NOMO-1 treated with DMSO at 0.1 percent for 48 hours (cell line): ENCODE data around the gene BLOC1S4.

Experiments used
- DNase-seq: peaks from one replicate; lab custom pipeline; 2025; ENCODE audit not compliant: unreplicated experiment; lab: John Stamatoyannopoulos, UW

Gene BLOC1S4

DNA sequence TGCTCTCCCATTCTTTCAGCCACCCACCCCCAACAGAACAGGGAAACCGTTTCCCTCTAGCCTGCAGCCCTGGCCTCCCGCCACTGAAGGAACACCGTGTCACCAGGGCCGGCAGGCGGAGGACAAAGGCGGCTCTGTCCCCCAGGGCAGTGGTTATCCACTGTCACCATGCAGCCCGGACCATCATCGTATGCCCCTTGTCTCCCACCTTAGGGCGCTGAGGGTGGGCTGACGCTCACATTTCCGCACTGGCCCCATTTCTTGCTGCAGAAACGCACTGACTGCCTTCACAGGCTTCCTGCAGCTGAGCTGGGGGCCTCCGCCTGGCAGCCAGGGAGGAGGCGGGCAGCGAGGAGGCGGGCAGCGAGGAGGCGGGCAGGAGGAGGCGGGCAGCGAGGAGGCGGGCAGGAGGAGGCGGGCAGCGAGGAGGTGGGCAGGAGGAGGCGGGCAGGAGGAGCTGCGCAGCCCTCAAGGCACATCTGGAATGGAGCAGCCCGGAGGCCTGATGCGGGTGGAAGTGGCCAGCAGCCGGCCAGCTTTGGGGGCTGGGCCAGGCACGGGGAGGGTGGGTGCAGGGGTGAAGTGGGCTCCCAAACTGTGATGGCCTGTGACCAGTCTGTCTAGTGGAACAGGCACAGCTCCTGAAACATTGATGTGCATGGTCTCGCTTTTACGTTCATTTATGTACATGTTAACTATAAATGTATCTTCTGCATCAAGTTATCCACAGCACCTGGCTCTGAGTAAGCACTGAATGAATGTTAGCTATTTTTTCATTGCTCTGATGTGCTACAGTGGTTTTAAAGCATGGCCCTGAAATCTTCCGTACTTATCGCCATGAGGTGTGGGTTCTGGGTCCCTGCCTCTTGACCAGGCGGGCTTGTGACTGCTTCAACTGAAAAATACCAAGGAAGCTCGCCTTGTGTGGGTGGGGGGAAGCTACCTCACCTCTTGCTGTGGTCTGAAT lies 46.0 kb downstream of the BLOC1S4 start:
- DNase-seq: peak; percentile 26

DNA sequence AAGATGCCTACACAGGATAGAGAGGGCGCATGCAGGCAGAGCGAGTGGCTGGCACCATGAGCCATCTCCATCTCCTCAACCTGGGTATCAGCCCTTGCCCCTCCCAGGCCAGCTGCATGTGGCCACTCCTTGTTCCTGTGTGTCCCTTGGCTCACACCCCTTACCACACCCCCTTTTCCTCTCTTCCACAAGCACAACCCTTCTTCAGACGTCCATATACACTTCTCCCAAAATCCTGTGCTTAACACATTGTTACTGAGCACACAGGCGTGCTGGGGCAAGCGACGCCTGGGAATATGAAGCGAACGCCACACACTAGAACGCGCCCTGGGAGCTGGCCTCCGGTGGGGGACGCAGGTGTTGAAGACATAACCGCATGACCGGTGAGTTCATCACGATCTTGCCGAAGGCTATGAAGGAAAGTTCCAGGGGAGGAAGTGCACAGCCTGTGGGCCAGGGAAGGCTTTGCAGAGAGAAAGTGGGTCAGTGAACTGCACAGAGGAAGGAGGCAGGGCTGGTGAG lies 47.4 kb downstream of the BLOC1S4 start:
- no peak for DNase-seq

DNA sequence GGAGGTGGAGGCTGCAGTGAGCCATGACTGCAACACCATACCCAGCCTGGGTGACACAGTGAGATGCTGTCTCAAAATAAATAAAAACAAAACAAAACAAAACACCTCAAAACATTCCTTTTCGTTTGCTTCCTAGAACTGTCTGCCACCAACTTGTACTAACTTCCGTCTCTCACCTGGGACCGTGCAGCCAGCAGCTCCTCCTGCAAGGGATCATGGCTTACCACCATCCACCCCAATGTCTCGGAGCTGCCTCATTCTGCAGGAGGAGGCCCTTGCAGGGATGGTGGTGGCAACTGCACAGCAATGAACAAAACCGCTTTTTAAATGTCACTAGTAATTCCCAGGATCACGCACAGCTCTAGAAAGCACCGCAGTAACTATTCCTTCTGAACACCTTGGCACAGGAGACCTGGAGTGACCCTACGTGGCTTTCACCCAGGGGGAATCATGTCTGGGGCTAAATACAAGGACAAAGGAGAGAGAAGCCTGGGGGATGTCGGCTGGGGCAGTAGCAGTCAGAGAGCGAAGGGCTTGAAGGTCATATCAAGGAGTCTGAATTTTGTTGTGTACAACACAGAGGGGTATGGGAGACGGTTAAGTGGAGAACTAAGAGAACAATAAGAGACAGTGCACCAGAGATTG lies 49.1 kb downstream of the BLOC1S4 start:
- no peak for DNase-seq

DNA sequence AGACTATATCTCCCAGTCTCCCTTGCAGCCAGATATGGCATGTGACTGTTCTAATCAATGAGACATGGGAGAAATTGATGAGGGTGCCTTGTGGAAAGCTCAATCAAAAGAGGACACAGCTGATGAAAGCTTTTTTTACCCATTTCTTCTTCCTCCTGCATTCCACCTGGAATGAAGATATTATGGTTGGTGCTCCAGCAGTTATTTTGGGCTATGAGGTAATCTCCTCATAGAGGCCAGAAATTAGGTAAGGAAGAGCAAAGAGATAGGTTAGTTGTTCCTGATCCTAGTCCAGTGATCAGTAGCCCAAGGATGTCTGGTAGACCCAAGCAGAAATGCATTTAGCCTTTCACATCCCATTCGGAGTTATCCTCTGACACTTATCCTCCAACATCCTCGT lies 49.7 kb downstream of the BLOC1S4 start:
- DNase-seq: no peak
